ENCODE data around the gene NT5DC4.

DNA sequence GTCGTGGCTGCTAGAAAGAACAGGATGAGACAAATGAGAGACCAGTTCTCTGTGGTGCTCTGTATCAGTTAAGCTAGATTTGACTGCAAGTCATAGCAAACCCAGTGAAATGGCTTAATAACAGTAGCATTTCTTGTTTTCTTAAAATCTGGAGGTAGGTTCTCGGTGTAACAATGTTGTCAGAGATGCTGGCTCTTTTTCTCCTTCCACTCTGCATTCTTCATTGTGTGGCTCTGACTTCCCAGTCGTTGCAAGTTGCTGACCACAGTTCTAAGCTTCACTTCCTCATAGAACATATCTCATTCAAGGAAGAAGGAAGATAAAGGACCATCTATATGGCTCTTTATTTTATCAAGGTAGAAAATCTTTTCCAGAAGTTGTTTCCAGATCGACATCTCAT, 51.5 kb downstream of the NT5DC4 start:
- TF ChIP-seq, protein P1, sequence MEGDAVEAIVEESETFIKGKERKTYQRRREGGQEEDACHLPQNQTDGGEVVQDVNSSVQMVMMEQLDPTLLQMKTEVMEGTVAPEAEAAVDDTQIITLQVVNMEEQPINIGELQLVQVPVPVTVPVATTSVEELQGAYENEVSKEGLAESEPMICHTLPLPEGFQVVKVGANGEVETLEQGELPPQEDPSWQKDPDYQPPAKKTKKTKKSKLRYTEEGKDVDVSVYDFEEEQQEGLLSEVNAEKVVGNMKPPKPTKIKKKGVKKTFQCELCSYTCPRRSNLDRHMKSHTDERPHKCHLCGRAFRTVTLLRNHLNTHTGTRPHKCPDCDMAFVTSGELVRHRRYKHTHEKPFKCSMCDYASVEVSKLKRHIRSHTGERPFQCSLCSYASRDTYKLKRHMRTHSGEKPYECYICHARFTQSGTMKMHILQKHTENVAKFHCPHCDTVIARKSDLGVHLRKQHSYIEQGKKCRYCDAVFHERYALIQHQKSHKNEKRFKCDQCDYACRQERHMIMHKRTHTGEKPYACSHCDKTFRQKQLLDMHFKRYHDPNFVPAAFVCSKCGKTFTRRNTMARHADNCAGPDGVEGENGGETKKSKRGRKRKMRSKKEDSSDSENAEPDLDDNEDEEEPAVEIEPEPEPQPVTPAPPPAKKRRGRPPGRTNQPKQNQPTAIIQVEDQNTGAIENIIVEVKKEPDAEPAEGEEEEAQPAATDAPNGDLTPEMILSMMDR (IDR thresholded peaks at IDR 0.05), result no peak
- TF ChIP-seq EZH2 (IDR thresholded peaks at IDR 0.05) (no peak), EZH2phosphoT487 (IDR thresholded peaks at IDR 0.05) (no peak)

Measured in neural progenitor cell (in vitro differentiated cells).